ENCODE data around the gene LAMC2. TPM values are rescaled to one million over a fixed set of nuclear protein-coding genes. Genes with fewer than 3 reads are reported as not detected.

The LAMC2 gene
- total RNA-seq, 1 donor from 2014 or later, result 3.8 TPM

DNA sequence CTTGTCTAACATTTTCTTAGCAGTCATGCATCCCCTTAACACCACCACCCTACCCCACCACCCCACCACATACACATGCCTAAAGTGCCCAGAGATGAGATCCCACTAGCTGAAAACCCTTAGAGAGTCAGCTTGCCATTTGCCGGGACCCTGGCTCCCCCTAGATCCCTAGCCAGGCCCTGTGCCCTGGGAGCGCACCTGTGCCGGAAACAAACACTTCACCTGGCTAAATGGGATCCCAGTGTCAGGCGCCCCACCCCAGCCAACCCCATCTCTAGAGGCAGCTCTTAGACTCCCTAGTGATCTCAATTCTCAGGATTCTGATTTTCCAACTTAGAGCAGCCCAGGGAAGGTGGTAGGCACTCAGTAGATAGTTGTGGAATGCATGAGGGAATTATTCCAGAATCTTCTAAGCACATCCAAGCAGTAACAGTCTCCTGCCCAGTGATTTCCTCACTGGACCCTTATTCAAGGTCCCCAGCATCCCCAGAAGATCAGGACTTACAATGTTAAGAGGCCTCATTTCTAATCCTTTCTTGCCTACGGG, 105.2 kb downstream of the LAMC2 start:
- DNase-seq (ENCODE audit: missing footprints), result no peak
- intact Hi-C loops (cut with DNase I), result no loop called here
- ATAC-seq, result no peak

DNA sequence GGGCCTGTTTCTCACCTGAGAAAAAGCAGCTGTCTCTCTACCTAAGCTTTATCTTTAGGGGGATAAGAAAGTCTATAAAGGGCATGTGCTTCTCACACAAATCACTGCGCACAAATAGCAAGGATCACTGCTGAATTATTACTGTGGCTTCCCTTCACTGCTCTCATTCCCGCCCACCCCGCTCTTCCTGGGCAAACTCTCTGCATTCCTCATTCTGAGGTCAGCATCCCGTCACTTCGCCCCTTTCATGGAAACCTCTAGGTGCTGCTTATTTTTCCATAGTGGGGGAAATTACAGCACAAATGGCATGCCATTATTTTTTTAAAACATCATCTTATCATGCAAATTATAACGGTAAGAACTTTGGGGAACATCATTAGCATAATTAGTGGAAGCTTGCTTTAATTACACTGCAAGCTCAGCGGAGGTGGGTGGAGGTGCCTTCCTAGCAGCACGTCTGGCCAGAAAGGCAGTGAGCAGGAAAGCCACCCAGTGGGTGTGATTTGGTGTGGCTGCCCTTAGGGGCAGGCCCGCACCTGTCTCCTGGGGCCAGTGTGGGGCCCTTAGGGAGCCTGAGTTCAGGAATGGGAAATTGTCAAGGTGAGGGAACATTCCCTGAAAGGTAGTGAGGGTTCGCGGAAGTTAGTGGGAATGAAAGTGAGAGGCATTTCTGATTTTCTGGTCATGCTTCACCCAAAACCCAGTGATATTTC, 105.9 kb downstream of the LAMC2 start:
- DNase-seq (ENCODE audit: missing footprints), result no peak
- ATAC-seq, result no peak
- intact Hi-C loops (cut with DNase I), result no loop called here

DNA sequence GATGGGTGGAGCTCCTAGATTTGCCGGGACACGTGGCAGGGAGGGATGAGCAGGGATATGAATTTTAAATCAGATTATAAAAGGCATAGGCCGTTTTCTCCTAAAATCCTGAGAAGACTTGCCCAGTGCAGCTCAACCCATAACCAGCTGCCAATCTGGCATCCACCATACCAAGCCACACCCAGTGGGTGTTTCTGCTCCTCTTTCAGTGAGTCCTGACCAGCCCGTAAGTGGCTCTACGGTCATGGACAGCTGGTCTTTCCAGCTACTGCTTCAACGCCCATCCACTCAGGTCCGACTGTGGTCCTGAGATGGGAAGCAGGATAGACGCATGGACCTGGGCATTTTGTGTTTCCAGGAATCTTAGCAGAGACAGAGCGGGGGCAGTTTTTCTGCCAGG, 107.2 kb downstream of the LAMC2 start:
- DNase-seq (ENCODE audit: missing footprints) (no peak), ATAC-seq (no peak)
- intact Hi-C loops (cut with DNase I), result no loop called here

DNA sequence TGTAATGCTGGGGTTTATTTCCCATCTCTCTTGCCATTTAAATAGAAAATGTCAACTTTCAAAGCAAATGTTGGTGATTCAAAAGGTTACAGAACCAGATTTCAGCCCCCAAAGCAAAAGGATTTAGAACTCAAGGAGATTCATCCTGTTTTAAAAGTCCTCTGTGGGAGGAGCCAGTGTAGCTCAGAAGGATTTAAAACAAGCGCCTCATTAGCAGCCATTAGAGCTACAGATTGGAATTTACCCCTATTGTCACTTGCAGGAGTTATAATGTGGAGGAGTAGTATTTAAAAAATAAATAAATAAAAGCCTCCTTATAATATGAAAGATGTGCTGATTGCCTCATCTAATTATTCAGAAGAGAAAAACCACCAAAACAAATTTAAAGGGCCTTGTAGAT, 107.8 kb downstream of the LAMC2 start:
- ATAC-seq, result no peak
- intact Hi-C loops (cut with DNase I), result no loop called here
- no peak for DNase-seq (ENCODE audit: missing footprints)

Other genes with a start within 250 kb of the LAMC2 start
- gene SHCBP1L, start 233.1 kb upstream of the LAMC2 start, total RNA-seq, result not detected
- 100 TPM for gene LAMC1, start 162.8 kb upstream of the LAMC2 start, total RNA-seq
- 2.1 TPM for gene NMNAT2, start 232.1 kb downstream of the LAMC2 start, total RNA-seq

Data from Right ventricle myocardium inferior (tissue), 1 donor.